ENCODE results near the gene TALDO1.

DNA sequence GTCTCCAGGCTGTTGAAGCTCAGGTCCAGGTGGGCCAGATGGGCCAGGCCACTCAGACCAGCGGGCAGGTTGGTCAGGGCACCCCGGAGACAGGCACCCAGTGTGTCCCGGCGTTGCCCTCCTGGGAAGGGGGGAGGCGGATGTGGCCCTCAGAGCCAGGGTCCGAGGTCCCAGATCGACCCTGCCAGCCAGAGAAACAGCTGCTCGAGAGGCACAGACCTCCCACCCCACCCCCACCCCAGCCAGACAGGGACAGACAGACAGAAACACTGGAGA, 56.1 kb downstream of the TALDO1 start:
- TF ChIP-seq, protein P1, sequence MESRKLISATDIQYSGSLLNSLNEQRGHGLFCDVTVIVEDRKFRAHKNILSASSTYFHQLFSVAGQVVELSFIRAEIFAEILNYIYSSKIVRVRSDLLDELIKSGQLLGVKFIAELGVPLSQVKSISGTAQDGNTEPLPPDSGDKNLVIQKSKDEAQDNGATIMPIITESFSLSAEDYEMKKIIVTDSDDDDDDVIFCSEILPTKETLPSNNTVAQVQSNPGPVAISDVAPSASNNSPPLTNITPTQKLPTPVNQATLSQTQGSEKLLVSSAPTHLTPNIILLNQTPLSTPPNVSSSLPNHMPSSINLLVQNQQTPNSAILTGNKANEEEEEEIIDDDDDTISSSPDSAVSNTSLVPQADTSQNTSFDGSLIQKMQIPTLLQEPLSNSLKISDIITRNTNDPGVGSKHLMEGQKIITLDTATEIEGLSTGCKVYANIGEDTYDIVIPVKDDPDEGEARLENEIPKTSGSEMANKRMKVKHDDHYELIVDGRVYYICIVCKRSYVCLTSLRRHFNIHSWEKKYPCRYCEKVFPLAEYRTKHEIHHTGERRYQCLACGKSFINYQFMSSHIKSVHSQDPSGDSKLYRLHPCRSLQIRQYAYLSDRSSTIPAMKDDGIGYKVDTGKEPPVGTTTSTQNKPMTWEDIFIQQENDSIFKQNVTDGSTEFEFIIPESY (IDR thresholded peaks at IDR 0.05): no peak
- TF ChIP-seq JUNB (IDR thresholded peaks at IDR 0.05) (no peak), NFYB (IDR thresholded peaks at IDR 0.05; ENCODE audit: insufficient read depth, low read depth, low read length) (no peak), EGR1 (IDR thresholded peaks at IDR 0.05; ENCODE audit: borderline replicate concordance in 1 of 2, low read depth in 2 of 2, low read length in 2 of 2) (no peak), POLR2AphosphoS5 (IDR thresholded peaks at IDR 0.05; ENCODE audit: low read length) (no peak), SRF (IDR thresholded peaks at IDR 0.05; ENCODE audit: low read depth in 2 of 2, low read length in 2 of 2) (no peak), SPI1 (IDR thresholded peaks at IDR 0.05; ENCODE audit: borderline replicate concordance, insufficient read depth, low read depth, low read length) (no peak), HDGF (IDR thresholded peaks at IDR 0.05) (no peak)
- TF ChIP-seq, protein P2, sequence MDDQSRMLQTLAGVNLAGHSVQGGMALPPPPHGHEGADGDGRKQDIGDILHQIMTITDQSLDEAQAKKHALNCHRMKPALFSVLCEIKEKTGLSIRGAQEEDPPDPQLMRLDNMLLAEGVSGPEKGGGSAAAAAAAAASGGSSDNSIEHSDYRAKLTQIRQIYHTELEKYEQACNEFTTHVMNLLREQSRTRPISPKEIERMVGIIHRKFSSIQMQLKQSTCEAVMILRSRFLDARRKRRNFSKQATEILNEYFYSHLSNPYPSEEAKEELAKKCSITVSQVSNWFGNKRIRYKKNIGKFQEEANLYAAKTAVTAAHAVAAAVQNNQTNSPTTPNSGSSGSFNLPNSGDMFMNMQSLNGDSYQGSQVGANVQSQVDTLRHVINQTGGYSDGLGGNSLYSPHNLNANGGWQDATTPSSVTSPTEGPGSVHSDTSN (IDR thresholded peaks at IDR 0.05; ENCODE audit: insufficient replicate concordance, low read depth, low read length): no peak

All from GM12878 (cell line).